NT2/D1 (cell line): ENCODE measurements around the gene CD9.

Source experiments
- DNase-seq: peaks from one replicate; pipeline ENCODE4 v3.0.0-alpha.2; 2011; ENCODE audit warnings: low read depth, low spot score
- H3K27me3 ChIP-seq: 2 replicates; pipeline ENCODE4 v1.6.0; 2011; ENCODE audit warnings: mild to moderate bottlenecking; ENCODE audit not compliant: insufficient read length, insufficient read depth
- H3K36me3 ChIP-seq: 2 replicates; pipeline ENCODE4 v1.6.1; 2011; ENCODE audit warnings: mild to moderate bottlenecking, low read length, mixed read lengths; ENCODE audit not compliant: insufficient read depth, insufficient read length
- H3K4me1 ChIP-seq: 2 replicates; pipeline ENCODE4 v1.5.1; 2011; ENCODE audit not compliant: insufficient read depth, insufficient read length
- H3K4me3 ChIP-seq: 2 replicates; pipeline ENCODE4 v1.5.1; 2011; ENCODE audit warnings: low read depth; ENCODE audit not compliant: insufficient read length
- H3K9ac ChIP-seq: 2 replicates; pipeline ENCODE4 v1.6.0; 2011; ENCODE audit warnings: low read depth; ENCODE audit not compliant: insufficient read length
- H3K9me3 ChIP-seq: 2 replicates; pipeline ENCODE4 v1.5.1; 2011; ENCODE audit warnings: mild to moderate bottlenecking, low read length; ENCODE audit not compliant: insufficient read depth
- SUZ12 ChIP-seq: IDR thresholded peaks from 2 replicates; pipeline ENCODE4 v1.6.1; 2011; ENCODE audit not compliant: insufficient read length, insufficient read depth; ENCODE audit errors: extremely low read depth
- YY1 ChIP-seq: IDR thresholded peaks from 2 replicates; pipeline ENCODE4 v1.6.1; 2011; ENCODE audit not compliant: insufficient read length, insufficient read depth
- ZNF274 ChIP-seq: IDR thresholded peaks from 2 replicates; pipeline ENCODE4 v1.6.1; 2011; ENCODE audit warnings: mild to moderate bottlenecking, low read depth, low read length

The CD9 gene

GRCh38 chr12:6229224-6230218, 29.3 kb downstream of the CD9 start:
- peaks cover 98% of the 10 kb centered on the region for H3K36me3 ChIP-seq
- no peaks in the 10 kb centered on the region for H3K9me3 ChIP-seq
- H3K4me3 ChIP-seq: no peak overlapping the region
- TF ChIP-seq SUZ12 (no peak), YY1 (no peak)
- peak overlapping the region; percentile 3 for H3K9ac ChIP-seq
- no peak for DNase-seq
- no peaks in the 10 kb centered on the region for H3K27me3 ChIP-seq
- H3K4me1 ChIP-seq: peaks cover 40% of the 10 kb centered on the region

- Histone ChIP-seq H3K36me3 (peaks cover 98% of the 10 kb centered on the region), H3K27me3 (no peaks in the 10 kb centered on the region), H3K9ac (peak overlapping the region; percentile 2), H3K4me3 (no peak overlapping the region), H3K4me1 (peaks cover 36% of the 10 kb centered on the region), H3K9me3 (no peaks in the 10 kb centered on the region)
- no peak for DNase-seq
- TF ChIP-seq YY1: no peak
- no peak for TF ChIP-seq ZNF274
- no peak for TF ChIP-seq SUZ12
Measured at GRCh38 chr12:6230321-6231110, 30.3 kb downstream of the CD9 start.

- H3K36me3 ChIP-seq: peaks cover 98% of the 10 kb centered on the region
- peaks cover 36% of the 10 kb centered on the region for H3K4me1 ChIP-seq
- DNase-seq: no peak
- TF ChIP-seq ZNF274 (no peak), SUZ12 (no peak), YY1 (no peak)
- no peak overlapping the region for H3K4me3 ChIP-seq
- no peaks in the 10 kb centered on the region for H3K27me3 ChIP-seq
- H3K9ac ChIP-seq: no peak overlapping the region
- no peaks in the 10 kb centered on the region for H3K9me3 ChIP-seq
Measured at GRCh38 chr12:6231359-6232268, 31.4 kb downstream of the CD9 start.

GRCh38 chr12:6233121-6233971, 33.1 kb downstream of the CD9 start:
- no peak for DNase-seq
- Histone ChIP-seq H3K9ac (no peak overlapping the region), H3K4me1 (peaks cover 36% of the 10 kb centered on the region), H3K9me3 (no peaks in the 10 kb centered on the region), H3K27me3 (no peaks in the 10 kb centered on the region), H3K36me3 (peaks cover 98% of the 10 kb centered on the region), H3K4me3 (no peak overlapping the region)
- TF ChIP-seq ZNF274: no peak
- TF ChIP-seq YY1: no peak
- TF ChIP-seq SUZ12: no peak

- H3K9ac ChIP-seq: no peak overlapping the region
- H3K9me3 ChIP-seq: no peaks in the 10 kb centered on the region
- peaks cover 29% of the 10 kb centered on the region for H3K4me1 ChIP-seq
- no peak overlapping the region for H3K4me3 ChIP-seq
- TF ChIP-seq YY1 (no peak), SUZ12 (no peak), ZNF274 (no peak)
- no peak for DNase-seq
- H3K27me3 ChIP-seq: no peaks in the 10 kb centered on the region
- peaks cover 98% of the 10 kb centered on the region for H3K36me3 ChIP-seq
Measured at GRCh38 chr12:6234214-6234613, 34.0 kb downstream of the CD9 start.

DNA sequence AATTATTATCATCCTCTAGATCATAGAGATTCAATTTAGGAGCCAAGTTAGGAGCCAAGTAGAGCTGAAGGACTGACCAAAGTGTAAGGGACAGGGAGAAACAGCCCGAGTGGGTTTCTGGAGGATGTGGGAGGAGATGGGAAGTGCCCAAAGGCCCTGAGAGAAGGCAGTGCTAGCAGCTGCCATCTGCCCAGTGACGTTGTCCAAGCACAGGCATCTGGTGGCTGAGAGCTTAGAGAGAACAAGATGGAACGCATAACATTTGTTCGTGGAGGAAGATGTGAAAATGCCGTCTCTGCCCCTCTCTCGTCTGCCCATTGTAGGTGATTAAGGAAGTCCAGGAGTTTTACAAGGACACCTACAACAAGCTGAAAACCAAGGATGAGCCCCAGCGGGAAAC, 34.7 kb downstream of the CD9 start:
- TF ChIP-seq YY1 (no peak), ZNF274 (no peak), SUZ12 (no peak)
- Histone ChIP-seq H3K9ac (no peak overlapping the region), H3K4me3 (no peak overlapping the region), H3K9me3 (no peaks in the 10 kb centered on the region), H3K27me3 (no peaks in the 10 kb centered on the region), H3K4me1 (peaks cover 26% of the 10 kb centered on the region), H3K36me3 (peaks cover 98% of the 10 kb centered on the region)
- DNase-seq: no peak
